Rectal smooth muscle tissue (tissue), 1 donor: ENCODE data around the gene FCRL2.

ENCODE experiments used
- H3K27ac ChIP-seq: one replicate; pipeline ENCODE4 v1.7.0; 2013; ENCODE audit warnings: low read depth, low read length, inconsistent platforms
- H3K27me3 ChIP-seq: one replicate; pipeline ENCODE4 v1.7.0; 2013; ENCODE audit warnings: low read length; ENCODE audit not compliant: control insufficient read depth, insufficient read depth
- H3K36me3 ChIP-seq: one replicate; pipeline ENCODE4 v1.7.0; 2013; ENCODE audit warnings: low read length; ENCODE audit not compliant: control insufficient read depth, insufficient read depth
- H3K4me1 ChIP-seq: one replicate; pipeline ENCODE4 v1.7.0; 2013; ENCODE audit warnings: low read length; ENCODE audit not compliant: control insufficient read depth, insufficient read depth
- H3K4me3 ChIP-seq: one replicate; pipeline ENCODE4 v1.7.0; 2013; ENCODE audit warnings: low read length
- H3K9ac ChIP-seq: one replicate; pipeline ENCODE4 v1.7.0; 2013; ENCODE audit warnings: low read length

The FCRL2 gene

DNA sequence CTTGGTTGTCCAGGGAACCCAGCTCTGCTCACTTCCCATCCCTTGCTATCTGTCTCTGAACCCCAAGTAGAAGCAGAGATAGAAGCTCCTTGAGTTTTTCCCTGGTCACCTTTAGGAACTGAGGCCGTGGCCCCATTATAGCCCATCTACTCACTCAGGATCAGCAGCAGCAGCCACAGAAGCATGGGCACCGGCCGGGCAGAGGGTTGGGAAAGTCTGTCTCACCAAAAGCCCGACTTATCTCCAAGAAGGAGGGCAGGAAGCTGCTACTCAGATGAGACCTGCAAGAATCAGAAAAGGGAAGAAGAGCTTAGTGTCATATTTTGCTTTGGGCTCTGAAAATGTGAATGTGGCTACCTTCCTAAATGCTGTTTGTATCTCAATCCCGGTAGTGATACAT lies 76.6 kb downstream of the FCRL2 start:
- Histone ChIP-seq H3K27ac (no peak overlapping the region), H3K9ac (no peak overlapping the region), H3K4me1 (no peaks in the 10 kb centered on the region), H3K27me3 (no peaks in the 10 kb centered on the region), H3K4me3 (no peak overlapping the region), H3K36me3 (no peaks in the 10 kb centered on the region)

DNA sequence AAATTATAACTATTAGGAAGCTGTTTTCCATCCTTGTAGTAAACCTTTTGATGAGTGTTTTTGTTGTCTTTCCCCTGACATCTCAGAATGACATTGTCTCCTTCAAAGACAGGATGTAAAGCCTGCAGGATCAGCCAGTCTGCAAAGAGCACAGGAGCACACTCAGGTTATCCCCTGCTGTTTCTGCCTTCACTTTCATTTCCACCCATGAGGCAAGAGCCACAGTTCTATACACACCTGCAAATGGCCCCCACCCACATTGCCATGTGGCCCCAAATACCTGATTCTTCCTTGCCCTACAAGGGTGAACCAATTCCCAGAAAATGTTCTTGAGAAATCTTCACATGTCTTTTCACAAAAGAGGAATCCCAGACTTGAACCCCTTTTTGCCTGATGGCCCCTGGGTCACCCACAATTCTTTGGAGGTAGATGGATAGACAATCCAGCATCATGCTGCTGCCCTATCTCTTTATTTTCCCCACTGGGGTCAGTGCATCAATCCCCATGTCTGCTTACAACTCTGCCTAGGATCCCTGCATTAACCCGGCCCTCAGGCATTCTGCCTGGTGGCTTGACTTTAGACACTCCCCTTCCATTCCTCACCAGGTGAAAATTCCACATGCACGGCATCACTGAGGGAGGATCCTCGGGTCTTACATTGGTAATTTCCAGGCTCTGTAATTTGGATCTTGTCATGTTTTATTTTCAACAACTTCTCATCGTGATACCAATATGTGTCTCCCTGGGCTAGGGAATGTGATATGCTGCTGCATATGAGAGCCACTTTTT lies 79.0 kb downstream of the FCRL2 start:
- Histone ChIP-seq H3K27ac (no peak overlapping the region), H3K36me3 (no peaks in the 10 kb centered on the region), H3K9ac (no peak overlapping the region), H3K4me3 (no peak overlapping the region), H3K27me3 (no peaks in the 10 kb centered on the region), H3K4me1 (no peaks in the 10 kb centered on the region)

DNA sequence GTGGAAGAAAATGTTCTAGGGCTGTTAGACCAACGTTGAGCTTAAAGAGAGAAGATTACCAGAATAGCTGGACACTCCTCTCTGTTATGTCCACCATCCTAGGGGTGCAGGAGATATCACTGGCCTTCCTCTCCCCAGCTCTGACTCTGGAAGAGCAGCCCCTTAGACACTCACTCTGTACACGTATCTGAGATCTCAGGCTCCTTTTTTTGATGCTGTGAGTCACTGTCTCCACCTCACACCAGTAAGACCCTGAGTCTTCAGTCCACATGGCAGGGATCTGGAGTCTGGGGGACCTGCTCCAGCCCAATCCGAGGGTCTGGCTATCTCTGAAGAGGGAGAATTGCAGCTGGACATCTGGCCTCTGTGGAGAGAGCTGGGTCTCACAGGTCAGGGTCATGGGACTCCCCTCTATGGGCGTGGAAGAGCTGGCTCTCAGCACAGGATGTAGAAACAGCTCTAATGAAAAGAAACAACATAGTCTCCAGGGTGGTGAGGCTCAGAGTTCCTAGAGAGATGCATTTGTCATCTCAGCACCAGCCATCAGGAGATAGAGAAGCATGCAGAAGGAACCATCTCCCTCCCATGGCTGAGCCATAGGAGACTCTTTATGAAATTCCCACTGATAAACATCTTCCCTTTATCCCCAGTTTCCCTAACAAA lies 79.8 kb downstream of the FCRL2 start:
- H3K9ac ChIP-seq: no peak overlapping the region
- H3K27me3 ChIP-seq: no peaks in the 10 kb centered on the region
- no peak overlapping the region for H3K27ac ChIP-seq
- no peak overlapping the region for H3K4me3 ChIP-seq
- H3K4me1 ChIP-seq: no peaks in the 10 kb centered on the region
- H3K36me3 ChIP-seq: no peaks in the 10 kb centered on the region
